SH-SY5Y (cell line): ENCODE results near the gene ATP6V1D.

Source experiments
- GATA2 ChIP-seq: IDR thresholded peaks from 2 replicates; pipeline ENCODE4 v1.6.1; 2011; ENCODE audit warnings: mild to moderate bottlenecking, low read depth, low read length
- GATA3 ChIP-seq: IDR thresholded peaks from 2 replicates; pipeline ENCODE4 v1.6.1; 2011; ENCODE audit warnings: low read depth, mild to moderate bottlenecking, low read length, moderate library complexity

GRCh38 chr14:67392123-67392522 is 32.5 kb upstream of the ATP6V1D start:
- TF ChIP-seq GATA2 (no peak), GATA3 (no peak)
